Spleen (tissue), 11 donors: Measurements from ENCODE around the gene METTL8. TPM values are rescaled to one million over a fixed set of nuclear protein-coding genes. Genes with fewer than 3 reads are reported as not detected.

Experiments used
- DNase-seq: peaks from one replicate; pipeline ENCODE4 v3.0.0-alpha.2; 2020
- H3K27ac ChIP-seq, 8 donors: fragments of 200-600 bp; sonication (generic) in 7 of 8; 1 replicate in 4 of 8; 2 replicates in 4 of 8; pipeline versions ENCODE4 v1.5.0 to v1.8.0; 2016 to 2021; ENCODE audit warnings: inconsistent platforms in 4 of 8, mild to moderate bottlenecking in 4 of 8, moderate library complexity in 1 of 8
- H3K27me3 ChIP-seq, 7 donors: fragments of 200-600 bp; sonication (generic) in 6 of 7; replicated peaks in 1 of 7; 1 replicate in 4 of 7; 2 replicates in 3 of 7; pipeline versions ENCODE4 v1.5.0 to v1.8.0; 2016 to 2021; ENCODE audit warnings: inconsistent platforms in 3 of 7, mild to moderate bottlenecking in 1 of 7
- H3K36me3 ChIP-seq, 6 donors: fragments of 200-600 bp; sonication (generic) in 5 of 6; 1 replicate in 4 of 6; 2 replicates in 2 of 6; pipeline versions ENCODE4 v1.5.0 to v1.8.0; 2016 to 2021; ENCODE audit warnings: inconsistent platforms in 2 of 6
- H3K4me1 ChIP-seq, 6 donors: fragments of 200-600 bp; sonication (generic) in 5 of 6; 1 replicate in 3 of 6; 2 replicates in 3 of 6; pipeline versions ENCODE4 v1.5.0 to v1.8.0; 2016 to 2021; ENCODE audit warnings: inconsistent platforms in 3 of 6
- H3K4me3 ChIP-seq, 8 donors: fragments of 200-600 bp; sonication (generic) in 7 of 8; 1 replicate in 4 of 8; 2 replicates in 4 of 8; pipeline versions ENCODE4 v1.5.0 to v1.8.0; 2016 to 2021; ENCODE audit warnings: inconsistent platforms in 4 of 8, mild to moderate bottlenecking in 4 of 8, moderate library complexity in 2 of 8
- H3K9me3 ChIP-seq, 8 donors: fragments of 200-600 bp; sonication (generic) in 7 of 8; 1 replicate in 4 of 8; 2 replicates in 4 of 8; pipeline versions ENCODE4 v1.5.0 to v1.8.0; 2016 to 2021; ENCODE audit warnings: inconsistent platforms in 4 of 8
- CTCF ChIP-seq, 11 experiments: fragments of 200-600 bp in 7 of 11; fragments of 450-650 bp in 4 of 11; sonication (generic) in 4 of 11; IDR thresholded peaks in 8 of 11; conservative IDR thresholded peaks in 3 of 11; 1 replicate in 7 of 11; 2 replicates in 4 of 11; pipeline versions ENCODE4 v1.4.0 to v1.8.0; 2016 to 2021; ENCODE audit warnings: antibody characterized with exemption in 11 of 11, inconsistent platforms in 4 of 11, mild to moderate bottlenecking in 1 of 11
- POLR2A ChIP-seq, 3 donors: fragments of 450-650 bp; IDR thresholded peaks; one replicate each; pipeline ENCODE4 v1.5.1; 2017; ENCODE audit warnings: antibody characterized with exemption in 3 of 3, mild to moderate bottlenecking in 1 of 3
- POLR2AphosphoS5 ChIP-seq, 3 donors: sonication (generic); formaldehyde crosslinking; IDR thresholded peaks; one replicate each; pipeline ENCODE4 v1.5.1; 2017; ENCODE audit warnings: antibody characterized with exemption in 3 of 3
- WGBS, 5 donors: extraction: QIAGEN DNeasy Blood & Tissue Kit in 3 of 5; methylation state at CpG; one replicate each; pipeline versions ENCODE4 v1.1.5 to v1.1.7; 2013 to 2018; 5-methylcytosine and 5-hydroxymethylcytosine counted together
- intact Hi-C: fragments of 100-400 bp; cut with DNase I; formaldehyde crosslinking; loops from one replicate; pipeline ENCODE4 v1.15.0; 2023; ENCODE audit warnings: low total_unique reads
- polyA plus RNA-seq, 3 donors: library from polyadenylated mRNA; stranded (reverse); fragments of 200-250 nt; gene quantifications; one replicate each; pipeline ENCODE4 v1.2.1, GENCODE V29; 2013
- total RNA-seq, 7 donors: library from RNA; depleted of rRNA in 3 of 7; stranded (reverse); fragments of >200 nt in 3 of 7; fragmentation: NEBNext Ultra II Directional in 4 of 7; extraction: Animal tissue kit (Norgen Biotek cat#: 25700) in 4 of 7; gene quantifications; one replicate each; pipeline versions ENCODE4 v1.1.0 to v1.2.1, GENCODE V29; 2016 to 2021
- donor health status: healthy with polysubstance abuse.
- donor health status: DM: no; HTN: no; CAD: no; lungs with moderate emphysema.
- donor health status: DM: no; HTN: no; CAD: no.
- donor health status: Bipolar disorder and iron deficiency.
- donor health status: healthy.
- donor health status: DM: no; HTN: no; CAD: no.
- donor health status: DM: yes; HTN: yes; CAD: no.

The METTL8 gene
- total and polyA plus RNA-seq, 10 donors: 15.4 to 48.7 (median 24.7) TPM

DNA sequence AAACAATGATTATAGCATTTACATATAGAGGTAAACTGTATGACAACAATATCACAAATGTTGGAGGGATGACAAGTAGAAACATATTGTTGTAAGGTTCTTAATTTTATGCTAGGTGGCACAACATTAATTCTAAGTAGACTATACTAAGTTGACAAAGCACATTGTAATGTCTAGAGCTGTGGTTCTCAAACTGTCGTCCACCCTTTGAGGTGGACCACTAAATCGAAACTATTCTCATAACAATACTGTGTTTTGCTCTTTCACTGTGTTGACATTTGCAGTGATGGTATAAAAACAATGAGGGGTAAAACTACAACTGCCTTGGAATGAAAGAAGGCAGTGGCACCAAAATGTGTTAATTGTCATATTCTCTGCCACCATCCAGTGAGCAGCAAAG, 66.1 kb downstream of the METTL8 start:
- Histone ChIP-seq H3K9me3 (peaks cover 2 to 38% (median 29%) of the 10 kb centered on the region in 8 donors), H3K36me3 (no peaks in the 10 kb centered on the region), H3K27me3 (no peaks in the 10 kb centered on the region), H3K27ac (no peak overlapping the region), H3K4me1 (no peaks in the 10 kb centered on the region), H3K4me3 (no peak overlapping the region)
- TF ChIP-seq POLR2A (IDR thresholded peaks at IDR 0.05) (no peak), POLR2AphosphoS5 (IDR thresholded peaks at IDR 0.05) (no peak), CTCF (IDR thresholded peaks at IDR 0.05 in 8 of 11, conservative IDR thresholded peaks at IDR 0.05 in 3 of 11) (no peak)
- 85 to 94% (median 88%) methylated on average over 2 of the region's 2 CpGs for WGBS, 5 donors
- no peak for DNase-seq
- intact Hi-C loops: no loop called here

GRCh38 chr2:171365778-171366177, 68.0 kb downstream of the METTL8 start:
- Histone ChIP-seq H3K4me1 (no peaks in the 10 kb centered on the region), H3K36me3 (no peaks in the 10 kb centered on the region), H3K27ac (no peak overlapping the region), H3K9me3 (peaks cover 2 to 38% (median 29%) of the 10 kb centered on the region in 8 donors), H3K27me3 (no peaks in the 10 kb centered on the region), H3K4me3 (no peak overlapping the region)
- DNase-seq: no peak
- no peak for TF ChIP-seq POLR2A (IDR thresholded peaks at IDR 0.05)
- TF ChIP-seq POLR2AphosphoS5 (IDR thresholded peaks at IDR 0.05): no peak
- no peak for TF ChIP-seq CTCF (IDR thresholded peaks at IDR 0.05 in 8 of 11, conservative IDR thresholded peaks at IDR 0.05 in 3 of 11)
- WGBS, 5 donors: 42 to 100% (median 88%) methylated on average over 1 of the region's 1 CpG
- intact Hi-C loops: no loop called here

GRCh38 chr2:171365232-171365631, 68.6 kb downstream of the METTL8 start:
- no peak for DNase-seq
- H3K27ac ChIP-seq: no peak overlapping the region
- intact Hi-C loops: no loop called here
- H3K27me3 ChIP-seq: no peaks in the 10 kb centered on the region
- peaks cover 2 to 38% (median 29%) of the 10 kb centered on the region in 8 donors for H3K9me3 ChIP-seq
- no peak overlapping the region for H3K4me3 ChIP-seq
- TF ChIP-seq CTCF (IDR thresholded peaks at IDR 0.05 in 8 of 11, conservative IDR thresholded peaks at IDR 0.05 in 3 of 11): no peak
- 89 to 95% (median 93%) methylated on average over 7 of the region's 7 CpGs for WGBS, 5 donors
- H3K4me1 ChIP-seq: no peaks in the 10 kb centered on the region
- peaks cover 0 to under 1% (median 0%) of the 10 kb centered on the region in 6 donors for H3K36me3 ChIP-seq

DNA sequence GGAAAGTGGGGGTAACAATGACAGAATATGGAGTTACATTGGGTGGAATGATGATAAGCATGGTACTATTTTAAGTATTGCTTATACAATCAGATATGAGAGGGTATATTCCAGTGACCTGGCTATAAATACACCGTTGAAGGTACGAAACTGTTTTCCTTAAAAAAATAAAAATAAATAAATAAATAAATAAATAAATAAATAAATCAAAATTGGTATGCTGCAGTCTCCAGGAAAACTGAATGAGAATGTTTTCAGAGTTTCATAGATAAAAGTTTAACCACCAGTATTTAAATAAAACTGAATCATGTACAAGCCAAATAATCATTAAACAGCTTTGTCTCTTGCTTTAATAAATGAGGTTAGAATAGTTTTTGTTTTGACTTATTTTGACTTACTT, 71.4 kb downstream of the METTL8 start:
- intact Hi-C loops: no loop called here
- Histone ChIP-seq H3K4me3 (no peak overlapping the region), H3K27ac (no peak overlapping the region), H3K9me3 (peaks cover 2 to 24% (median 20%) of the 10 kb centered on the region in 8 donors), H3K36me3 (peaks cover 0 to 13% (median 0%) of the 10 kb centered on the region in 6 donors), H3K4me1 (no peaks in the 10 kb centered on the region), H3K27me3 (no peaks in the 10 kb centered on the region)
- TF ChIP-seq POLR2AphosphoS5 (IDR thresholded peaks at IDR 0.05) (no peak), POLR2A (IDR thresholded peaks at IDR 0.05) (no peak), CTCF (IDR thresholded peaks at IDR 0.05 in 8 of 11, conservative IDR thresholded peaks at IDR 0.05 in 3 of 11) (no peak)
- DNase-seq: no peak
- 90 to 99% (median 95%) methylated on average over 2 of the region's 2 CpGs for WGBS, 5 donors
